GM23338 (cell line): ENCODE results near the gene ALAD.

Experiments used
- CREB1 ChIP-seq: fragments of 250-450 bp; sonication (Bioruptor Pico); IDR thresholded peaks from 2 replicates; pipeline ENCODE4 v1.5.0; 2020; ENCODE audit warnings: low read depth, mild to moderate bottlenecking, moderate library complexity
- EZH2 ChIP-seq: fragments of 200-600 bp; sonication (generic); IDR thresholded peaks from one replicate; pipeline ENCODE4 v1.8.0; 2017; ENCODE audit warnings: antibody characterized with exemption, mild to moderate bottlenecking, low read depth; ENCODE audit not compliant: unreplicated experiment
- EZH2phosphoT487 ChIP-seq: fragments of 200-600 bp; sonication (generic); IDR thresholded peaks from one replicate; pipeline ENCODE4 v1.8.1; 2018; ENCODE audit warnings: antibody characterized with exemption; ENCODE audit not compliant: unreplicated experiment
- JUNB ChIP-seq: IDR thresholded peaks from one replicate; pipeline ENCODE4 v1.6.1; 2016; ENCODE audit warnings: antibody characterized with exemption; ENCODE audit not compliant: unreplicated experiment
- POLR2AphosphoS5 ChIP-seq: IDR thresholded peaks from 2 replicates; pipeline ENCODE4 v1.6.1; 2016; ENCODE audit warnings: antibody characterized with exemption, low read depth
- REST ChIP-seq: IDR thresholded peaks from one replicate; pipeline ENCODE4 v1.6.1; 2018; ENCODE audit warnings: antibody characterized with exemption; ENCODE audit not compliant: unreplicated experiment
- TF ChIP-seq, protein P1 (sequence below), 2 experiments: fragments of 200-600 bp in 1 of 2; sonication (generic) in 1 of 2; conservative IDR thresholded peaks; 2 replicates each; pipeline versions ENCODE4 v1.5.1 to v1.6.1; 2016 to 2017; ENCODE audit warnings: antibody characterized with exemption in 2 of 2, low read depth in 2 of 2, mild to moderate bottlenecking in 2 of 2, moderate library complexity in 1 of 2

DNA sequence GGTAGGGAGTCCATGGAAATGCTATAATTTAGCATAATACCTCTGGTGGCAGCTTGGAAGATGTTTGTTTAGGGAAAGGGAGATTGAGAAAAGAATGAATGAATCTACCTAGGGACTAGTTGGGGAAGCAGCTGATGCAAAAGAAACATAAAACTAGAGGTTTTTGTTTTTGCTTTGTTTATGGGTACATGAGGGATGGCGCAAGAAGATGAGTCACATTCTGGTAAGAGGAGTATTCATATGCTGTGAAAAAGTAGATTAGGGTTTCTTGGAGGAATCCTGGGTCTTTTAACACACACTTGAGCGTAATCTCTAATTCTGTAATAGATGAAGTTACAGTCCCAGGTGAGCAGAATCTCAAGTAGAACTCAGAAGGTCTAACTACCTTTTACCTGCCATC lies 26.5 kb upstream of the ALAD start:
- TF ChIP-seq, protein P1, sequence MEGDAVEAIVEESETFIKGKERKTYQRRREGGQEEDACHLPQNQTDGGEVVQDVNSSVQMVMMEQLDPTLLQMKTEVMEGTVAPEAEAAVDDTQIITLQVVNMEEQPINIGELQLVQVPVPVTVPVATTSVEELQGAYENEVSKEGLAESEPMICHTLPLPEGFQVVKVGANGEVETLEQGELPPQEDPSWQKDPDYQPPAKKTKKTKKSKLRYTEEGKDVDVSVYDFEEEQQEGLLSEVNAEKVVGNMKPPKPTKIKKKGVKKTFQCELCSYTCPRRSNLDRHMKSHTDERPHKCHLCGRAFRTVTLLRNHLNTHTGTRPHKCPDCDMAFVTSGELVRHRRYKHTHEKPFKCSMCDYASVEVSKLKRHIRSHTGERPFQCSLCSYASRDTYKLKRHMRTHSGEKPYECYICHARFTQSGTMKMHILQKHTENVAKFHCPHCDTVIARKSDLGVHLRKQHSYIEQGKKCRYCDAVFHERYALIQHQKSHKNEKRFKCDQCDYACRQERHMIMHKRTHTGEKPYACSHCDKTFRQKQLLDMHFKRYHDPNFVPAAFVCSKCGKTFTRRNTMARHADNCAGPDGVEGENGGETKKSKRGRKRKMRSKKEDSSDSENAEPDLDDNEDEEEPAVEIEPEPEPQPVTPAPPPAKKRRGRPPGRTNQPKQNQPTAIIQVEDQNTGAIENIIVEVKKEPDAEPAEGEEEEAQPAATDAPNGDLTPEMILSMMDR (conservative IDR thresholded peaks at IDR 0.05; ENCODE audit: low read depth in 2 of 2), result no peak
- TF ChIP-seq POLR2AphosphoS5 (no peak), REST (no peak), EZH2 (no peak), JUNB (no peak), EZH2phosphoT487 (no peak), CREB1 (CRISPR knock-in tag) (no peak)
